ENCODE measurements around the gene HLCS.

HLCS gene

GRCh38 chr21:36766511-36766910 is 200.0 kb downstream of the HLCS start:
- DNase-seq: no peak

- DNase-seq: no peak
Observed at GRCh38 chr21:36765229-36765628, 201.2 kb downstream of the HLCS start.

GRCh38 chr21:36763305-36763704 is 203.2 kb downstream of the HLCS start:
- DNase-seq: no peak

- no peak for DNase-seq
Observed at GRCh38 chr21:36762642-36763041, 203.8 kb downstream of the HLCS start.

GRCh38 chr21:36761685-36762084 is 204.8 kb downstream of the HLCS start:
- no peak for DNase-seq

- no peak for DNase-seq
Observed at GRCh38 chr21:36759348-36760083, 207.0 kb downstream of the HLCS start.

- DNase-seq: no peak
Observed at GRCh38 chr21:36757196-36757595, 209.3 kb downstream of the HLCS start.

- DNase-seq: no peak
Observed at GRCh38 chr21:36756527-36756926, 209.9 kb downstream of the HLCS start.

GRCh38 chr21:36754241-36754898 is 212.1 kb downstream of the HLCS start:
- no peak for DNase-seq

- DNase-seq: no peak
Observed at GRCh38 chr21:36753556-36753955, 212.9 kb downstream of the HLCS start.

- no peak for DNase-seq
Observed at GRCh38 chr21:36751383-36751782, 215.1 kb downstream of the HLCS start.

- no peak for DNase-seq
Observed at GRCh38 chr21:36750576-36750959, 215.9 kb downstream of the HLCS start.

- DNase-seq: no peak
Observed at GRCh38 chr21:36749935-36750575, 216.4 kb downstream of the HLCS start.

- no peak for DNase-seq
Observed at GRCh38 chr21:36747815-36748383, 218.6 kb downstream of the HLCS start.

- DNase-seq: no peak
Observed at GRCh38 chr21:36747041-36747814, 219.2 kb downstream of the HLCS start.

- DNase-seq: no peak
Observed at GRCh38 chr21:36745459-36745858, 221.0 kb downstream of the HLCS start.

- no peak for DNase-seq
Observed at GRCh38 chr21:36744560-36745231, 221.8 kb downstream of the HLCS start.

- DNase-seq: no peak
Observed at GRCh38 chr21:36744190-36744559, 222.3 kb downstream of the HLCS start.

- no peak for DNase-seq
Observed at GRCh38 chr21:36743446-36743845, 223.0 kb downstream of the HLCS start.

GRCh38 chr21:36743008-36743407 is 223.5 kb downstream of the HLCS start:
- no peak for DNase-seq

- no peak for DNase-seq
Observed at GRCh38 chr21:36741506-36741905, 225.0 kb downstream of the HLCS start.

- DNase-seq: no peak
Observed at GRCh38 chr21:36738489-36739126, 227.9 kb downstream of the HLCS start.
